SK-N-MC (cell line): ENCODE results near the gene SP2.
A peak's percentile ranks its signal among the peaks of the same experiment; 100 is the strongest.
"Not testable (repeated sequence)": the region's sequence is repeated elsewhere in the genome, so short reads cannot be mapped to it uniquely, and the experiment has no call there.

ENCODE experiments used
- DNase-seq: peaks from one replicate; pipeline ENCODE4 v3.0.0-alpha.2; 2011; ENCODE audit warnings: low read depth, low spot score
- H3K27ac ChIP-seq: fragments of 200-600 bp; sonication (generic); 2 replicates; pipeline ENCODE4 v1.5.1; 2016; ENCODE audit warnings: mixed run types
- H3K36me3 ChIP-seq: fragments of 200-600 bp; sonication (generic); 2 replicates; pipeline ENCODE4 v1.6.1; 2017; ENCODE audit warnings: antibody characterized with exemption, low read length, mixed read lengths; ENCODE audit not compliant: insufficient read depth
- H3K4me3 ChIP-seq: fragments of 200-600 bp; sonication (generic); 2 replicates; pipeline ENCODE4 v1.5.1; 2016
- H3K9ac ChIP-seq: fragments of 200-600 bp; sonication (generic); 2 replicates; pipeline ENCODE4 v1.8.0; 2017; ENCODE audit warnings: mixed run types, mixed read lengths; ENCODE audit not compliant: insufficient read length
- H3K9me3 ChIP-seq: fragments of 200-600 bp; sonication (generic); 2 replicates; pipeline ENCODE4 v1.6.1; 2017; ENCODE audit warnings: low read depth, mild to moderate bottlenecking, antibody characterized with exemption, low read length, moderate library complexity, mixed read lengths
- EZH2 ChIP-seq: fragments of 200-600 bp; sonication (generic); IDR thresholded peaks from one replicate; pipeline ENCODE4 v1.6.1; 2017; ENCODE audit warnings: antibody characterized with exemption
- FOXP2 ChIP-seq: optimal IDR thresholded peaks from 2 replicates; pipeline ENCODE3; 2011; ENCODE audit warnings: mild to moderate bottlenecking, moderate library complexity; ENCODE audit not compliant: insufficient read depth; ENCODE audit errors: extremely low read length, control extremely low read depth
- POLR2AphosphoS5 ChIP-seq: IDR thresholded peaks from 2 replicates; pipeline ENCODE4 v1.6.1; 2012; ENCODE audit warnings: mild to moderate bottlenecking, low read depth, low read length, borderline replicate concordance

Gene SP2

DNA sequence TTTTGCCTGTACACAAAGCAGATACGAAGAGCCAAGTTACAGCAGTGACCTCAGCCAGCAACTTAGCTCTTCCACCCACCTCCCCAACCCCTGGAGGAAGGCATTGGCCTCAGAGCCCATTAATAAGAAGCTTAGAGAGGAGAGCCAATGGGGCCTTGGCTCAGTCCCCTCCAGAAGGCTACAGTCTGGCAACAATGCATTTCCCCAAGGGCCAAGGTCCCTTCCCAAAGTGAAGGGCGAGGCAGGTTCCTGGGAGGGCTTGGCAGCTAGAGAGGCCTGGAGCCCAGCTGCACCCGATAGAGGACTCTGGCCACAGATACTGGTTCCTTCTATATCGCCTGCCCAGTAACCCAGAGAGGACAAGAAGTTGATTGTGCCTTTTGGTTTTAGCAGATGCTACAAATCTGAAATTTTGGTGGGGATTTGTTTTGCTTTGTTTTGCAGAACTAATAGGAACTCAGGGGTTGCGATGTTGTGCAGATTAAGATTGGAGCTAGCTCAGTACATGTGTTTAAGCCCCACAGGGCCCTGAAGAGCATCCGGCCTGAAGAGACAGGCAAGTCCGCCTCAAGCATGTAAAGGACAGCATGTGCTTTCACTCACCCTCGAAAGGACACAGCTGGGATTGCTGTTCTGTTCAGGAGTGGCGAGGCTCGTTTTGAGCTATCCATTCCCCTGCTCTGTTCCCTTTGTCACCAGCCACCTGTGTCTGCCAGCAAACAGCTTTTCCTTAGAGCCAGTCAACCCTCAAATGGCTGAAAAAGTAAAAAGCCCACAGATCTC, 33.4 kb downstream of the SP2 start:
- Histone ChIP-seq H3K9me3 (no peaks in the 10 kb centered on the region), H3K4me3 (no peak overlapping the region), H3K36me3 (peaks cover 5% of the 10 kb centered on the region; the same call in 1 of the 2 replicates), H3K27ac (no peak overlapping the region), H3K9ac (no peak overlapping the region)
- TF ChIP-seq FOXP2 (no peak), EZH2 (no peak), POLR2AphosphoS5 (no peak)
- no peak for DNase-seq

- Histone ChIP-seq H3K9me3 (no peaks in the 10 kb centered on the region), H3K9ac (no peak overlapping the region), H3K4me3 (no peak overlapping the region), H3K36me3 (no peaks in the 10 kb centered on the region), H3K27ac (no peak overlapping the region)
- no peak for DNase-seq
- TF ChIP-seq FOXP2, result no peak
- TF ChIP-seq POLR2AphosphoS5, result no peak
- TF ChIP-seq EZH2, result no peak
These were observed 35.8 kb downstream of the SP2 start for GRCh38 chr17:47931848-47932247.

GRCh38 chr17:47934856-47935255, 38.8 kb downstream of the SP2 start:
- Histone ChIP-seq H3K4me3 (no peak overlapping the region), H3K9ac (no peak overlapping the region), H3K9me3 (no peaks in the 10 kb centered on the region), H3K27ac (no peak overlapping the region), H3K36me3 (no peaks in the 10 kb centered on the region)
- no peak for TF ChIP-seq FOXP2
- DNase-seq, result no peak

- H3K27ac ChIP-seq, H3K36me3 ChIP-seq, H3K4me3 ChIP-seq, DNase-seq, H3K9me3 ChIP-seq, H3K9ac ChIP-seq: not testable (repeated sequence)
These were observed 39.4 kb downstream of the SP2 start for GRCh38 chr17:47935468-47935867.

DNA sequence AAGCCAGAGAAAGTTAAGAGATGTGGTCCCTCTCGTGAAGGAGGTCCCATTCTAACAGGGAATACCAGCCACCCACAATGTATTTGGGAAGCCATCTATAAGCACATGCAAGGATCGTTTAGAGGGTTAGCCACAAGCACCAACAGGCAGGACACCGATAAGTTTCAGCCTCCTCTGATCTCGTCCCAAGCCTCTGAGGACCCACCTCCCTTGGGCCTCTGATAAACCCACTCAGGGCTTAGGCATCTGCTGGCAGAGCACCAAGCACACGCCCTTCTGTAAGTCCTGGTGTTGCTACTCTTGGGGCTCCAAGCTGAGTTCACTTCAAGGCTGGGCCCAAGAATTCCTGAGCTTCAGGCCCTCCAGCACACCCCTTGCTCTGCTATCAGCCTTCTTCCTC, 39.9 kb downstream of the SP2 start:
- no peaks in the 10 kb centered on the region for H3K36me3 ChIP-seq
- no peak overlapping the region for H3K4me3 ChIP-seq
- H3K27ac ChIP-seq, result no peak overlapping the region
- no peaks in the 10 kb centered on the region for H3K9me3 ChIP-seq
- TF ChIP-seq POLR2AphosphoS5, result no peak
- TF ChIP-seq EZH2, result no peak
- no peak for TF ChIP-seq FOXP2
- no peak for DNase-seq
- H3K9ac ChIP-seq, result no peak overlapping the region

GRCh38 chr17:47937941-47938340, 41.9 kb downstream of the SP2 start:
- H3K9me3 ChIP-seq, result no peaks in the 10 kb centered on the region
- H3K36me3 ChIP-seq, result no peaks in the 10 kb centered on the region
- H3K4me3 ChIP-seq, result no peak overlapping the region
- TF ChIP-seq POLR2AphosphoS5, result no peak
- no peak for TF ChIP-seq EZH2
- no peak for TF ChIP-seq FOXP2
- H3K9ac ChIP-seq, result no peak overlapping the region
- no peak overlapping the region for H3K27ac ChIP-seq
- DNase-seq, result no peak

DNA sequence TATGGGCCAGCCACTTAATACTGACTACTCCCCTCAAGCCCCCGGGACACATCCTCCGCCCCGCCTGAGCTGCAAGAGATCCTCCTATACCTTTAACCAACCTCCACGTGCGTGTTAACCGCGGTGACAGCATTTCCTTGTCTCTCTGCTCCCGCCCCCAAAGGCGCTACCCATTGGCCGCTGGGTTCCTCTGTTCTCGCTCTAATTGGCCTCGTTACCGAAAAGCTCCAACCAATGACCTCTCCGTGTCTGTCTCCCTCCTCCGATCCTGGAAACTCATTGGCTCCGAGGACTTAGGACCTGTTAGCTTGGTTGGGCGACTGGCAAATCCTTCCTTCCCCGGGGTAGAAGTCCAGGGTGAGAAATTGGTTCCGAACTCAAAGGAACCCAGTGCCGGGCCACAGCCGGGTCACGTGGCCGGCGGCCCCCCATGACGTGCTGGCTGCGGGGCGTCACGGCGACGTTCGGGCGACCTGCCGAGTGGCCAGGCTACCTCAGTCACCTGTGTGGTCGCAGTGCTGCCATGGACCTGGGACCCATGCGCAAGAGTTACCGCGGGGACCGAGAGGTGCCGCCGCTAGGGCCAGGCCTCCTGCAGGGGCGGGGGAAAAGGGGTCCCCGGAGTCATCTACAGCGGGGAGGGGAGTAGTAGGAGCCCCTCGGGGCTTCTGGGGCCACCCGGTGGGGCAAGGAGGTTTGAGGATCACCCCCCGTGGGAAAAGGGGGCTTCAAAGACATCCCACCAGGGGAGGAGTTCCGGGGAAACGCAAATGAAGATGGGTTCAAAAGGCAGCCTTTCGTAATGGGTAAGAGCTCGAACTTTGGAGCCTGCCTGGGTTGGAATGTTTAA, 45.4 kb downstream of the SP2 start, which contains the start of gene PNPO:
TSS of gene PNPO (plus strand) at position 326 of the 850 bp plus-strand sequence. CDS start at position 431, 105 bp downstream.
- peak; percentile 88 for DNase-seq
- peak within 1 kb of the TSS; percentile 83 for H3K9ac ChIP-seq
- no peaks in the 10 kb centered on the region; the same call in 1 of the 2 replicates for H3K36me3 ChIP-seq
- no peaks in the 10 kb centered on the region for H3K9me3 ChIP-seq
- H3K27ac ChIP-seq, result 0 out of 2 replicates have a peak within 1 kb of the TSS, but pooled peaks have one; percentile 12
- H3K4me3 ChIP-seq, result peak within 1 kb of the TSS; percentile 87
- peak; percentile 61; the same call in 1 of the 2 replicates for TF ChIP-seq POLR2AphosphoS5
- no peak for TF ChIP-seq EZH2

DNA sequence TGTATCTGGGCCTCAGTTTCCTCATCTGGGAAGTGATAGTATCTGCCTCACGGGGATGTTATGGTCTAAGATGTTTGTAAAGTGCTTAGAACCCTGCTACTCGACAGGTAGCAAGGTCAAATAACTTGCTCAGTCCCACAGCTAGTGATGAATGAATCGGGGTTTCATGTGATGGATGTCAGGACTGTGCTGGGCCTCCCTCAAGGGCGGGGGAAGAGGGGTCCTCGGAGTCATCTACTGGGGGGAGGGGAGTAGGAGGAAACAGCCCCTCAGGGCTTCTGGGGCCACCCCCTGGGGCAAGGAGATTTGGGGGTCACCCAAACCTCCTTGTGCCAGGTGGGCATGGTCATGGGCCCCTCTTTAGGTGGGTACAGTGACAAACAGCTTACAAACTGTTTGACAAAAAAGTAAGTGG, 46.1 kb downstream of the SP2 start:
- Histone ChIP-seq H3K36me3 (no peaks in the 10 kb centered on the region; the same call in 1 of the 2 replicates), H3K9ac (peak overlapping the region; percentile 83), H3K27ac (no peak overlapping the region), H3K4me3 (peak overlapping the region; percentile 87), H3K9me3 (no peaks in the 10 kb centered on the region)
- no peak for DNase-seq
- TF ChIP-seq POLR2AphosphoS5 (no peak), FOXP2 (no peak), EZH2 (no peak)
